ENCODE results near the gene MGAT5. TPM values are rescaled to one million over a fixed set of nuclear protein-coding genes. Genes with fewer than 3 reads are reported as not detected.

Gene MGAT5
- total and polyA plus RNA-seq, 2 donors: 8.8 to 36.8 TPM

DNA sequence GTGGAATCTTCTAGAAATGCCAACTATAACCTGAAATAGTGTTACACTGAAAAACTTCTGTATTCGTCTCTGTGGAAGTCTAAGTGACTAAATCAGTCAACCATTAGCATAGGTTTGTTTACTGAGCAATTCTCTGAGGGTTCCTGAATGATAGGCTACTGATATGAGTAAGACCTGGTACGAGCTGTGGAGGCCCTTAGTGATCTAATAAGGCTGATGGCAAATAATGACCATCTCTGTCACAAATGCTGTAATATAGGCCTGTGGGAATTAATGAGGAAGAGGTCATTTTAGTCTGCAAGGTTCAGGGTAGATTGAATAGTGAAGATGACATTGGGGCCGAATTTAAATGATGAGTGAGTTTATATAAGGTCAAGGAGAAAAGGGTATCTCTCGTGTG is 82.5 kb downstream of the MGAT5 start:
- H3K4me3 ChIP-seq (ENCODE audit: low read length in 2 of 2): no peak overlapping the region
- H3K36me3 ChIP-seq (ENCODE audit: control insufficient read depth in 2 of 2, insufficient read depth in 2 of 2, low read length in 1 of 2): peaks cover 7 to 14% of the 10 kb centered on the region in 2 donors
- H3K27ac ChIP-seq (ENCODE audit: low read depth in 1 of 2, low read length in 1 of 2): no peak overlapping the region
- no peaks in the 10 kb centered on the region for H3K27me3 ChIP-seq (ENCODE audit: control insufficient read depth in 2 of 2, insufficient read depth in 1 of 2, low read length in 1 of 2)
- no peak for DNase-seq (ENCODE audit: low read depth in 6 of 9, low spot score in 9 of 9)
- H3K4me1 ChIP-seq (ENCODE audit: control insufficient read depth in 2 of 2, insufficient read depth in 2 of 2, low read length in 2 of 2): no peaks in the 10 kb centered on the region
- 73% methylated on average over 4 of the region's 4 CpGs for WGBS
- H3K9me3 ChIP-seq (ENCODE audit: control insufficient read depth in 2 of 2, insufficient read depth in 1 of 2, low read length in 1 of 2): peaks cover 0 to 3% of the 10 kb centered on the region in 2 donors

DNA sequence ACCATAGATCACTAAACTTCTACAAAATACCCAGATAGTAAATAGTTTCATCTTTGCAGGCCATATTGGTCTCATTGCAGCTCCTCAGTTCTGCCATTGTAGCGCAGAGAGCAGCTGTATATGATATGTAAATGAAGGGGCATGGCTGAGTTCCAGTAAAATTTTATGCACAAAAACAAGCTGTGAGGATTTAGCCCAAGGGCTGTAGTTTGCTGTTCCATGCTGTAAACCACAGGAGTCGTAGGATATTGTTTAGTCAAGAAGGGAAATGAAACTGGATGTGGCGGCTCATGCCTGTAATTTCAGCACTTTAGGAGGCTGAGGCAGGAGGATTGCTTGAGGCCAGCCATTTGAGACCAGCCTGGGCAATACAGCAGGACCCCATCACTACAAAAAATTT is 83.0 kb downstream of the MGAT5 start:
- H3K4me1 ChIP-seq (ENCODE audit: control insufficient read depth in 2 of 2, insufficient read depth in 2 of 2, low read length in 2 of 2): no peaks in the 10 kb centered on the region
- H3K9me3 ChIP-seq (ENCODE audit: control insufficient read depth in 2 of 2, insufficient read depth in 1 of 2, low read length in 1 of 2): no peaks in the 10 kb centered on the region
- H3K4me3 ChIP-seq (ENCODE audit: low read length in 2 of 2): no peak overlapping the region
- H3K27ac ChIP-seq (ENCODE audit: low read depth in 1 of 2, low read length in 1 of 2): no peak overlapping the region
- peaks cover 4 to 14% of the 10 kb centered on the region in 2 donors for H3K36me3 ChIP-seq (ENCODE audit: control insufficient read depth in 2 of 2, insufficient read depth in 2 of 2, low read length in 1 of 2)
- no peaks in the 10 kb centered on the region for H3K27me3 ChIP-seq (ENCODE audit: control insufficient read depth in 2 of 2, insufficient read depth in 1 of 2, low read length in 1 of 2)
- 96% methylated on average over 3 of the region's 3 CpGs for WGBS
- DNase-seq (ENCODE audit: low read depth in 6 of 9, low spot score in 9 of 9): no peak

DNA sequence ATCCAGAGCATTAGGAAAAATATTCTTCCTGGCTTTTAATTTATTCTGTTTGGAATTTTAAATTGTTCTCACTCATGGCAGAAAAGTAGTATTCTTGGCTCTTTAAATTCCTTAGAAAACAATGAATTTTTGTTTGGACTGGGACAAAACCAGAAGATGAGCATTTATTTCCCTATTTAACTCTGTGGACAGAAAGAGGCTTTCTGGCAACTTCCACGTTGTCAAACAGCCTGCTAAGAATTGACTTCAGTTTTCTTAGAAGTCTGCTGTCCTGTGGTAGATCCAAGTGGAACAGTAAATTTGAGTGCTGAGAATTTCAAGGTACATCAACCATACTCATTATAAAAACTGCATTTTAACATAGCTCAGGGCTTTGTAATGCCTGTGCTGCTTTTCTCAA is 83.8 kb downstream of the MGAT5 start:
- no peak overlapping the region for H3K27ac ChIP-seq (ENCODE audit: low read depth in 1 of 2, low read length in 1 of 2)
- no peak overlapping the region for H3K4me3 ChIP-seq (ENCODE audit: low read length in 2 of 2)
- no peaks in the 10 kb centered on the region for H3K4me1 ChIP-seq (ENCODE audit: control insufficient read depth in 2 of 2, insufficient read depth in 2 of 2, low read length in 2 of 2)
- no peak for DNase-seq (ENCODE audit: low read depth in 6 of 9, low spot score in 9 of 9)
- no peaks in the 10 kb centered on the region for H3K27me3 ChIP-seq (ENCODE audit: control insufficient read depth in 2 of 2, insufficient read depth in 1 of 2, low read length in 1 of 2)
- H3K9me3 ChIP-seq (ENCODE audit: control insufficient read depth in 2 of 2, insufficient read depth in 1 of 2, low read length in 1 of 2): no peaks in the 10 kb centered on the region
- peaks cover 7 to 21% of the 10 kb centered on the region in 2 donors for H3K36me3 ChIP-seq (ENCODE audit: control insufficient read depth in 2 of 2, insufficient read depth in 2 of 2, low read length in 1 of 2)
- 68% methylated on average over 1 of the region's 1 CpG for WGBS

DNA sequence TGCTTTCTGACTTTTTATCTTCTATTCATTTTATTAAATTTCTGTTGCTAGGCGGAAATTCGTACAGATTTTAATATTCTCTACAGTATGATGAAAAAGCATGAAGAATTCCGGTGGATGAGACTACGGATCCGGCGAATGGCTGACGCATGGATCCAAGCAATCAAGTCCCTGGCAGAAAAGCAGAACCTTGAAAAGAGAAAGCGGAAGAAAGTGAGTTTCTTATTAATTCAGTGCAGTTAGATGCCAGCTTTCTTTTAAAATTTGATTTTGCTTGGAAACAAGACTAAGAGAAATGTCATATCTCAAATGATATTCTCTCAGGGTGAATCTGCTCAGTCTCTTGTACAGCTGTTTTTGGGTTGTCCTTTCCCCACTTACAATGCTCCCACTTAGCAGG is 84.3 kb downstream of the MGAT5 start:
- 96% methylated on average over 8 of the region's 8 CpGs for WGBS
- Histone ChIP-seq H3K4me1 (ENCODE audit: control insufficient read depth in 2 of 2, insufficient read depth in 2 of 2, low read length in 2 of 2) (no peaks in the 10 kb centered on the region), H3K4me3 (ENCODE audit: low read length in 2 of 2) (no peak overlapping the region), H3K27me3 (ENCODE audit: control insufficient read depth in 2 of 2, insufficient read depth in 1 of 2, low read length in 1 of 2) (no peaks in the 10 kb centered on the region), H3K9me3 (ENCODE audit: control insufficient read depth in 2 of 2, insufficient read depth in 1 of 2, low read length in 1 of 2) (no peaks in the 10 kb centered on the region), H3K27ac (ENCODE audit: low read depth in 1 of 2, low read length in 1 of 2) (no peak overlapping the region), H3K36me3 (ENCODE audit: control insufficient read depth in 2 of 2, insufficient read depth in 2 of 2, low read length in 1 of 2) (peaks cover 7 to 21% of the 10 kb centered on the region in 2 donors)
- DNase-seq (ENCODE audit: low read depth in 6 of 9, low spot score in 9 of 9): no peak

DNA sequence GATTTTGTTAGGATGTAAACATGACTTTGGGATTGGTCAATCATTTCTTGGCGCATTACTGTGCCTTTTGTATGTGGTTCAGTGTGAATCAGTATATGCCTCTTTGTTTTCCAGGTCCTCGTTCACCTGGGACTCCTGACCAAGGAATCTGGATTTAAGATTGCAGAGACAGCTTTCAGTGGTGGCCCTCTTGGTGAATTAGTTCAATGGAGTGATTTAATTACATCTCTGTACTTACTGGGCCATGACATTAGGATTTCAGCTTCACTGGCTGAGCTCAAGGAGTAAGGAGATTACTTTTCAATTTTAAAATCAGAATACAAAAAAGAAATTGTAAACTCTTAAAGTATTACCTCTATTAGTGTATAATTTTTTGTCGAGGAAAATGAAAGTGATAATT is 87.6 kb downstream of the MGAT5 start:
- WGBS: 96% methylated on average over 3 of the region's 3 CpGs
- Histone ChIP-seq H3K36me3 (ENCODE audit: control insufficient read depth in 2 of 2, insufficient read depth in 2 of 2, low read length in 1 of 2) (peaks cover 7 to 36% of the 10 kb centered on the region in 2 donors), H3K4me3 (ENCODE audit: low read length in 2 of 2) (no peak overlapping the region), H3K9me3 (ENCODE audit: control insufficient read depth in 2 of 2, insufficient read depth in 1 of 2, low read length in 1 of 2) (no peaks in the 10 kb centered on the region), H3K27ac (ENCODE audit: low read depth in 1 of 2, low read length in 1 of 2) (no peak overlapping the region), H3K4me1 (ENCODE audit: control insufficient read depth in 2 of 2, insufficient read depth in 2 of 2, low read length in 2 of 2) (no peaks in the 10 kb centered on the region), H3K27me3 (ENCODE audit: control insufficient read depth in 2 of 2, insufficient read depth in 1 of 2, low read length in 1 of 2) (no peaks in the 10 kb centered on the region)
- no peak for DNase-seq (ENCODE audit: low read depth in 6 of 9, low spot score in 9 of 9)

DNA sequence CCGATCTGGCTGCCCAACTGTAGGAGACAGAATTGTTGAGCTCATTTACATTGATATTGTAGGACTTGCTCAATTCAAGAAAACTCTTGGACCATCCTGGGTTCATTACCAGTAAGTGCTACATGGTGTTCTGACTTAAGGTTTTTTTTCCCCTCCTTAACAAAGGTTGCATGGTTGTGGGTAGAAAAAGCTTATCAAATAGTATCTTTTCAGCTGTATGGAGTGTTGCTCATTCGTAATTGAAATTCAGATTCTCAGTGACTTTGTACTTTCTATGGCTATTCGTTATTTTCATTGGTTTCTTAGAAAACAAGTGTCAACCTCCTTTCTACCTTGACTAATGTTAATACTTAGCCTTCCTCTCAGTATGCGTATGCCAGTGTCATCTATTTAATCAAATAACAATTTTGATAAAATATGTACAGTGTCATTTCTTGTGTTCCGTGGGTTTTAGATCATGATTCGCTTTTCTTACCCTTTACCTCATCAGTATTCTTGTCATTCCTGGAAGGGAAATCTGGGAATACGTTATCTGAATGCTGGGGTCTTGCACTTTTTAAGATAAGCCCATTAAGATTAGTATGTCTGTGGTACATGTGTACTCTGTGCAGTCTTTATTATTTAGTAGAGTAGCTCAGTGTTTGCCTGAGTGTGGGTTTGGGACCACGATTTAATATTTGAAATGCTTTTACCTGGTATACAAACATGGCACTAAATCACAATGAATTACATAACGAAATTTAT is 91.3 kb downstream of the MGAT5 start:
- H3K9me3 ChIP-seq (ENCODE audit: control insufficient read depth in 2 of 2, insufficient read depth in 1 of 2, low read length in 1 of 2): no peaks in the 10 kb centered on the region
- H3K4me3 ChIP-seq (ENCODE audit: low read length in 2 of 2): no peak overlapping the region
- DNase-seq (ENCODE audit: low read depth in 6 of 9, low spot score in 9 of 9): no peak
- no peaks in the 10 kb centered on the region for H3K4me1 ChIP-seq (ENCODE audit: control insufficient read depth in 2 of 2, insufficient read depth in 2 of 2, low read length in 2 of 2)
- peaks cover 3 to 32% of the 10 kb centered on the region in 2 donors for H3K36me3 ChIP-seq (ENCODE audit: control insufficient read depth in 2 of 2, insufficient read depth in 2 of 2, low read length in 1 of 2)
- H3K27me3 ChIP-seq (ENCODE audit: control insufficient read depth in 2 of 2, insufficient read depth in 1 of 2, low read length in 1 of 2): no peaks in the 10 kb centered on the region
- H3K27ac ChIP-seq (ENCODE audit: low read depth in 1 of 2, low read length in 1 of 2): no peak overlapping the region
- 98% methylated on average over 9 of the region's 9 CpGs for WGBS

DNA sequence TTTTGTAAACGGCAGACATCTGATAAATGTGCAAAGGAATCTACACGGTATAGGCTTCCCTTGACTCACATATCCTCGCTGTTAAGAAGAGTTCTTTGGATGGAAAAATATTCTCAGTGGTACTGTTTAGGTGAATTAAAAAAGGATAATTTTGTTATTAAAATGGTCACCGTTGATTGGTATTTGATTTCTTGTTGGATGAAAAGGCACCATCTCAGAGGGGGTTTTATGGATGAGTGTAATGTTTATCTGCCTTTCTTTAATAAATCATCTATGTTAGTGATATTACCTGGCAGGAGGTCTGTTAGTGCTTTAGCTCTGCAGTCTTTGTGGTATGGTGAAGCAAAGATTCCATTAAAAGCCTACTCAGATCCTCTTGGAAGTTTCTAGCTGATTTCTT is 92.3 kb downstream of the MGAT5 start:
- H3K4me1 ChIP-seq (ENCODE audit: control insufficient read depth in 2 of 2, insufficient read depth in 2 of 2, low read length in 2 of 2): no peaks in the 10 kb centered on the region
- H3K4me3 ChIP-seq (ENCODE audit: low read length in 2 of 2): no peak overlapping the region
- H3K27me3 ChIP-seq (ENCODE audit: control insufficient read depth in 2 of 2, insufficient read depth in 1 of 2, low read length in 1 of 2): no peaks in the 10 kb centered on the region
- no peaks in the 10 kb centered on the region for H3K9me3 ChIP-seq (ENCODE audit: control insufficient read depth in 2 of 2, insufficient read depth in 1 of 2, low read length in 1 of 2)
- no peak for DNase-seq (ENCODE audit: low read depth in 6 of 9, low spot score in 9 of 9)
- H3K36me3 ChIP-seq (ENCODE audit: control insufficient read depth in 2 of 2, insufficient read depth in 2 of 2, low read length in 1 of 2): peaks cover 3 to 42% of the 10 kb centered on the region in 2 donors
- 98% methylated on average over 4 of the region's 4 CpGs for WGBS
- H3K27ac ChIP-seq (ENCODE audit: low read depth in 1 of 2, low read length in 1 of 2): no peak overlapping the region

DNA sequence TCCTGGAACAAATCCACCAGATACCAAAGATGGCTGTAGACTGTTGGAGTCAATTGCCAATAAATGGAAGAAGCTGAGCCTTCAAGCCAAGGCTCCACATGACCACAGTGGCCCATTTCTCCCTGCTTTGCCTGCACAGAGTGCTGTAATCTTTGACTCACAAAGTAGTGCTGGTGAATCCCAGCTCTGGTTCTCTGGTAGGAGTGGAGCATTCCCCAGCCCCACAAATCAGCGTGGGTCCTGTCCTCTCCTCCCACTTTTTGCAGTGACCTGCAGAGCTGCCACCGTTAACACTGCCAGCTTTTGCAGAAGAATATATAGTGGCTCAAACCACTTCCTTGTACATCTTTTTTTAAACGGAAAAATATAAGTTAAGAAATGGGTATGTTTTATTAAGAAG is 93.9 kb downstream of the MGAT5 start:
- peaks cover 0 to 40% of the 10 kb centered on the region in 2 donors for H3K36me3 ChIP-seq (ENCODE audit: control insufficient read depth in 2 of 2, insufficient read depth in 2 of 2, low read length in 1 of 2)
- 56% methylated on average over 3 of the region's 3 CpGs for WGBS
- H3K27me3 ChIP-seq (ENCODE audit: control insufficient read depth in 2 of 2, insufficient read depth in 1 of 2, low read length in 1 of 2): no peaks in the 10 kb centered on the region
- no peak for DNase-seq (ENCODE audit: low read depth in 6 of 9, low spot score in 9 of 9)
- no peaks in the 10 kb centered on the region for H3K9me3 ChIP-seq (ENCODE audit: control insufficient read depth in 2 of 2, insufficient read depth in 1 of 2, low read length in 1 of 2)
- H3K4me1 ChIP-seq (ENCODE audit: control insufficient read depth in 2 of 2, insufficient read depth in 2 of 2, low read length in 2 of 2): no peaks in the 10 kb centered on the region
- no peak overlapping the region for H3K4me3 ChIP-seq (ENCODE audit: low read length in 2 of 2)
- no peak overlapping the region for H3K27ac ChIP-seq (ENCODE audit: low read depth in 1 of 2, low read length in 1 of 2)

DNA sequence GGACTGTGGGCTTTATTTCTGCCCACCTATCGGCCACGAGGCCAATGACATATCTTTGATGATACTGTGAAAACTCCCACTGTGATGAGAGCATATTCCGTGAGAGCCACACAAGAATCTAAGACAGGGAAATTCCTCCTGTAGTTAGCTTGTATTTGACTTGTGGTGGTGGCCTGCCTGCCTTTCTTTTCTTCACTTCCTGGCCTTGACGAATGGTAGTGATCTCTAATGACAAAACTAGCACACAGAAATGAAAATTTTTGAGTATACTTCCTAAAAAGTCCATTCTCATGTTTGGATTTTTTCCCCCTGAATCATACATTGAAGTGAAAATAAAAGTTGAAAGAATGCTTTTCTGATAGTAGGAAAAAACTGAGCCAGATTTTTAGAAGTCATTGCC is 94.4 kb downstream of the MGAT5 start:
- Histone ChIP-seq H3K36me3 (ENCODE audit: control insufficient read depth in 2 of 2, insufficient read depth in 2 of 2, low read length in 1 of 2) (peaks cover 0 to 40% of the 10 kb centered on the region in 2 donors), H3K4me3 (ENCODE audit: low read length in 2 of 2) (no peak overlapping the region), H3K27ac (ENCODE audit: low read depth in 1 of 2, low read length in 1 of 2) (no peak overlapping the region), H3K4me1 (ENCODE audit: control insufficient read depth in 2 of 2, insufficient read depth in 2 of 2, low read length in 2 of 2) (no peaks in the 10 kb centered on the region), H3K27me3 (ENCODE audit: control insufficient read depth in 2 of 2, insufficient read depth in 1 of 2, low read length in 1 of 2) (no peaks in the 10 kb centered on the region), H3K9me3 (ENCODE audit: control insufficient read depth in 2 of 2, insufficient read depth in 1 of 2, low read length in 1 of 2) (no peaks in the 10 kb centered on the region)
- WGBS: 94% methylated on average over 4 of the region's 4 CpGs
- no peak for DNase-seq (ENCODE audit: low read depth in 6 of 9, low spot score in 9 of 9)
